Rectal smooth muscle tissue (tissue), 1 donor: Measurements from ENCODE around the gene UBE2L6.

Source experiments
- H3K27ac ChIP-seq: one replicate; pipeline ENCODE4 v1.7.0; 2013; ENCODE audit warnings: low read depth, low read length, inconsistent platforms
- H3K27me3 ChIP-seq: one replicate; pipeline ENCODE4 v1.7.0; 2013; ENCODE audit warnings: low read length; ENCODE audit not compliant: control insufficient read depth, insufficient read depth
- H3K36me3 ChIP-seq: one replicate; pipeline ENCODE4 v1.7.0; 2013; ENCODE audit warnings: low read length; ENCODE audit not compliant: control insufficient read depth, insufficient read depth
- H3K4me1 ChIP-seq: one replicate; pipeline ENCODE4 v1.7.0; 2013; ENCODE audit warnings: low read length; ENCODE audit not compliant: control insufficient read depth, insufficient read depth
- H3K4me3 ChIP-seq: one replicate; pipeline ENCODE4 v1.7.0; 2013; ENCODE audit warnings: low read length
- H3K9ac ChIP-seq: one replicate; pipeline ENCODE4 v1.7.0; 2013; ENCODE audit warnings: low read length

UBE2L6 gene

GRCh38 chr11:57556041-57556440, 11.4 kb downstream of the UBE2L6 start:
- no peak overlapping the region for H3K9ac ChIP-seq
- no peak overlapping the region for H3K27ac ChIP-seq
- H3K36me3 ChIP-seq, result peaks cover 31% of the 10 kb centered on the region
- no peaks in the 10 kb centered on the region for H3K4me1 ChIP-seq
- no peak overlapping the region for H3K4me3 ChIP-seq
- no peaks in the 10 kb centered on the region for H3K27me3 ChIP-seq

GRCh38 chr11:57555393-57555792, 12.1 kb downstream of the UBE2L6 start:
- H3K36me3 ChIP-seq, result peaks cover 32% of the 10 kb centered on the region
- no peak overlapping the region for H3K27ac ChIP-seq
- no peaks in the 10 kb centered on the region for H3K4me1 ChIP-seq
- H3K4me3 ChIP-seq, result no peak overlapping the region
- no peaks in the 10 kb centered on the region for H3K27me3 ChIP-seq
- no peak overlapping the region for H3K9ac ChIP-seq

GRCh38 chr11:57552479-57552878, 15.0 kb downstream of the UBE2L6 start:
- no peak overlapping the region for H3K4me3 ChIP-seq
- H3K36me3 ChIP-seq, result peaks cover 31% of the 10 kb centered on the region
- no peak overlapping the region for H3K27ac ChIP-seq
- no peaks in the 10 kb centered on the region for H3K4me1 ChIP-seq
- H3K27me3 ChIP-seq, result no peaks in the 10 kb centered on the region
- no peak overlapping the region for H3K9ac ChIP-seq

- H3K27ac ChIP-seq, result no peak overlapping the region
- peaks cover 31% of the 10 kb centered on the region for H3K36me3 ChIP-seq
- no peak overlapping the region for H3K9ac ChIP-seq
- no peaks in the 10 kb centered on the region for H3K27me3 ChIP-seq
- H3K4me1 ChIP-seq, result no peaks in the 10 kb centered on the region
- H3K4me3 ChIP-seq, result no peak overlapping the region
Measured at GRCh38 chr11:57551941-57552340, 15.5 kb downstream of the UBE2L6 start.

GRCh38 chr11:57549983-57550382, 17.5 kb downstream of the UBE2L6 start:
- no peak overlapping the region for H3K4me3 ChIP-seq
- no peaks in the 10 kb centered on the region for H3K4me1 ChIP-seq
- H3K36me3 ChIP-seq, result peaks cover 28% of the 10 kb centered on the region
- no peaks in the 10 kb centered on the region for H3K27me3 ChIP-seq
- H3K27ac ChIP-seq, result no peak overlapping the region
- no peak overlapping the region for H3K9ac ChIP-seq

- no peak overlapping the region for H3K9ac ChIP-seq
- no peaks in the 10 kb centered on the region for H3K4me1 ChIP-seq
- H3K27ac ChIP-seq, result no peak overlapping the region
- no peak overlapping the region for H3K4me3 ChIP-seq
- no peaks in the 10 kb centered on the region for H3K27me3 ChIP-seq
- peaks cover 18% of the 10 kb centered on the region for H3K36me3 ChIP-seq
Measured at GRCh38 chr11:57547854-57548377, 19.6 kb downstream of the UBE2L6 start.

- Histone ChIP-seq H3K9ac (no peak overlapping the region), H3K4me3 (no peak overlapping the region), H3K27me3 (no peaks in the 10 kb centered on the region), H3K27ac (no peak overlapping the region), H3K36me3 (peaks cover 9% of the 10 kb centered on the region), H3K4me1 (no peaks in the 10 kb centered on the region)
Measured at GRCh38 chr11:57546869-57547475, 20.5 kb downstream of the UBE2L6 start.

- H3K9ac ChIP-seq, result no peak overlapping the region
- H3K27me3 ChIP-seq, result no peaks in the 10 kb centered on the region
- H3K27ac ChIP-seq, result no peak overlapping the region
- H3K4me1 ChIP-seq, result no peaks in the 10 kb centered on the region
- peaks cover 8% of the 10 kb centered on the region for H3K36me3 ChIP-seq
- H3K4me3 ChIP-seq, result no peak overlapping the region
Measured at GRCh38 chr11:57546451-57546850, 21.0 kb downstream of the UBE2L6 start.

- H3K36me3 ChIP-seq, result peaks cover 8% of the 10 kb centered on the region
- H3K9ac ChIP-seq, result no peak overlapping the region
- H3K4me3 ChIP-seq, result no peak overlapping the region
- no peak overlapping the region for H3K27ac ChIP-seq
- H3K4me1 ChIP-seq, result no peaks in the 10 kb centered on the region
- no peaks in the 10 kb centered on the region for H3K27me3 ChIP-seq
Measured at GRCh38 chr11:57545883-57546282, 21.6 kb downstream of the UBE2L6 start.

- Histone ChIP-seq H3K36me3 (no peaks in the 10 kb centered on the region), H3K4me3 (no peak overlapping the region), H3K27me3 (no peaks in the 10 kb centered on the region), H3K27ac (no peak overlapping the region), H3K4me1 (no peaks in the 10 kb centered on the region), H3K9ac (no peak overlapping the region)
Measured at GRCh38 chr11:57544566-57544965, 22.9 kb downstream of the UBE2L6 start.

- H3K4me3 ChIP-seq, result no peak overlapping the region
- no peak overlapping the region for H3K9ac ChIP-seq
- no peaks in the 10 kb centered on the region for H3K4me1 ChIP-seq
- H3K27me3 ChIP-seq, result no peaks in the 10 kb centered on the region
- no peak overlapping the region for H3K27ac ChIP-seq
- H3K36me3 ChIP-seq, result no peaks in the 10 kb centered on the region
Measured at GRCh38 chr11:57543593-57543992, 23.9 kb downstream of the UBE2L6 start.

GRCh38 chr11:57542582-57542981, 24.9 kb downstream of the UBE2L6 start:
- no peaks in the 10 kb centered on the region for H3K27me3 ChIP-seq
- no peaks in the 10 kb centered on the region for H3K36me3 ChIP-seq
- H3K4me1 ChIP-seq, result no peaks in the 10 kb centered on the region
- H3K4me3 ChIP-seq, result no peak overlapping the region
- no peak overlapping the region for H3K9ac ChIP-seq
- no peak overlapping the region for H3K27ac ChIP-seq

- H3K36me3 ChIP-seq, result no peaks in the 10 kb centered on the region
- no peak overlapping the region for H3K9ac ChIP-seq
- H3K27me3 ChIP-seq, result no peaks in the 10 kb centered on the region
- no peak overlapping the region for H3K27ac ChIP-seq
- no peaks in the 10 kb centered on the region for H3K4me1 ChIP-seq
- no peak overlapping the region for H3K4me3 ChIP-seq
Measured at GRCh38 chr11:57541169-57541568, 26.3 kb downstream of the UBE2L6 start.
